ENCODE data around the gene TSPAN31.

Gene TSPAN31

GRCh38 chr12:57735198-57735855, 9.5 kb upstream of the TSPAN31 start:
- no peak for DNase-seq (ENCODE audit: low read depth in 2 of 3, low spot score in 1 of 3)

- DNase-seq (ENCODE audit: low read depth in 2 of 3, low spot score in 1 of 3): no peak
These were observed 8.7 kb upstream of the TSPAN31 start for GRCh38 chr12:57735952-57736740.

GRCh38 chr12:57736741-57737466, 7.9 kb upstream of the TSPAN31 start:
- DNase-seq (ENCODE audit: low read depth in 2 of 3, low spot score in 1 of 3): no peak

- no peak for DNase-seq (ENCODE audit: low read depth in 2 of 3, low spot score in 1 of 3)
These were observed 7.1 kb upstream of the TSPAN31 start for GRCh38 chr12:57737467-57738460.

- no peak for DNase-seq (ENCODE audit: low read depth in 2 of 3, low spot score in 1 of 3)
These were observed 6.1 kb upstream of the TSPAN31 start, which contains the start of gene AGAP2 for GRCh38 chr12:57738661-57739237. Gene AGAP2 (minus strand): TSS chr12:57738742. CDS start chr12:57738246, 496 bp downstream.

GRCh38 chr12:57739387-57739786, 5.5 kb upstream of the TSPAN31 start:
- no peak for DNase-seq (ENCODE audit: low read depth in 2 of 3, low spot score in 1 of 3)

GRCh38 chr12:57739914-57740538, 4.8 kb upstream of the TSPAN31 start:
- DNase-seq (ENCODE audit: low read depth in 2 of 3, low spot score in 1 of 3): no peak

GRCh38 chr12:57740656-57741412, 4.0 kb upstream of the TSPAN31 start:
- DNase-seq (ENCODE audit: low read depth in 2 of 3, low spot score in 1 of 3): peak; percentile 53 to 67 (median 54)

- DNase-seq (ENCODE audit: low read depth in 2 of 3, low spot score in 1 of 3): no peak
These were observed 3.4 kb upstream of the TSPAN31 start for GRCh38 chr12:57741413-57741789.

GRCh38 chr12:57741844-57742738, 2.7 kb upstream of the TSPAN31 start:
- DNase-seq (ENCODE audit: low read depth in 2 of 3, low spot score in 1 of 3): peak; percentile 63 to 72 (median 63)

GRCh38 chr12:57743769-57744168, 1.1 kb upstream of the TSPAN31 start:
- DNase-seq (ENCODE audit: low read depth in 2 of 3, low spot score in 1 of 3): no peak

GRCh38 chr12:57744194-57744776, 554 bp upstream of the TSPAN31 start:
- DNase-seq (ENCODE audit: low read depth in 2 of 3, low spot score in 1 of 3): peak; percentile 65 to 85 (median 70)

- DNase-seq (ENCODE audit: low read depth in 2 of 3, low spot score in 1 of 3): no peak
These were observed 644 bp downstream of the TSPAN31 start for GRCh38 chr12:57745485-57745881.

- no peak for DNase-seq (ENCODE audit: low read depth in 2 of 3, low spot score in 1 of 3)
These were observed 1.2 kb downstream of the TSPAN31 start for GRCh38 chr12:57746025-57746424.

- DNase-seq (ENCODE audit: low read depth in 2 of 3, low spot score in 1 of 3): no peak
These were observed 4.2 kb downstream of the TSPAN31 start for GRCh38 chr12:57749061-57749460.

- DNase-seq (ENCODE audit: low read depth in 2 of 3, low spot score in 1 of 3): no peak
These were observed 6.0 kb downstream of the TSPAN31 start for GRCh38 chr12:57750561-57751431.

- DNase-seq (ENCODE audit: low read depth in 2 of 3, low spot score in 1 of 3): no peak
These were observed 6.6 kb downstream of the TSPAN31 start for GRCh38 chr12:57751432-57751787.
